Measurements from ENCODE around the gene UNC5A. TPM values are rescaled to one million over a fixed set of nuclear protein-coding genes. Genes with fewer than 3 reads are reported as not detected.
"Not testable (repeated sequence)": the region's sequence is repeated elsewhere in the genome, so short reads cannot be mapped to it uniquely, and the experiment has no call there.

The UNC5A gene
- total RNA-seq, 1 donor from 2014 or later, result 0.21 TPM

GRCh38 chr5:176869501-176870109, 59.2 kb downstream of the UNC5A start:
- intact Hi-C loops (cut with DNase I), result no loop called here
- Histone ChIP-seq H3K36me3 (no peaks in the 10 kb centered on the region), H3K4me1 (no peaks in the 10 kb centered on the region), H3K4me3 (no peak overlapping the region), H3K9me3 (no peaks in the 10 kb centered on the region), H3K27me3 (ENCODE audit: low read depth) (peaks cover 43% of the 10 kb centered on the region), H3K27ac (no peak overlapping the region)
- TF ChIP-seq CTCF (IDR thresholded peaks at IDR 0.05), result no peak
- DNase-seq (no peak), ATAC-seq (peak in 1 of 2 donors; percentile 15)

GRCh38 chr5:176870110-176870591, 59.8 kb downstream of the UNC5A start:
- intact Hi-C loops (cut with DNase I), result no loop called here
- DNase-seq, result no peak

GRCh38 chr5:176870644-176871043, 60.3 kb downstream of the UNC5A start:
- H3K36me3 ChIP-seq; intact Hi-C loops (cut with DNase I); ATAC-seq; DNase-seq; H3K27ac ChIP-seq; H3K4me1 ChIP-seq; H3K9me3 ChIP-seq; H3K4me3 ChIP-seq: not testable (repeated sequence)
- peaks cover 45% of the 10 kb centered on the region for H3K27me3 ChIP-seq (ENCODE audit: low read depth)

More at GRCh38 chr5:176870110-176870591, 59.8 kb downstream of the UNC5A start:
- Histone ChIP-seq H3K27ac (no peak overlapping the region), H3K4me1 (no peaks in the 10 kb centered on the region), H3K9me3 (no peaks in the 10 kb centered on the region), H3K27me3 (ENCODE audit: low read depth) (peaks cover 43% of the 10 kb centered on the region), H3K4me3 (no peak overlapping the region), H3K36me3 (no peaks in the 10 kb centered on the region)
- ATAC-seq, result peak; percentile 7 to 53
- TF ChIP-seq CTCF (IDR thresholded peaks at IDR 0.05), result peak; percentile 25

GRCh38 chr5:176872586-176872985, 62.2 kb downstream of the UNC5A start:
- H3K27ac ChIP-seq; ATAC-seq; H3K4me1 ChIP-seq; H3K36me3 ChIP-seq; DNase-seq; H3K4me3 ChIP-seq; intact Hi-C loops (cut with DNase I); H3K9me3 ChIP-seq: not testable (repeated sequence)
- peaks cover 45% of the 10 kb centered on the region for H3K27me3 ChIP-seq (ENCODE audit: low read depth)

- DNase-seq; H3K4me1 ChIP-seq; H3K27ac ChIP-seq; H3K9me3 ChIP-seq; H3K4me3 ChIP-seq; ATAC-seq; intact Hi-C loops (cut with DNase I); H3K36me3 ChIP-seq: not testable (repeated sequence)
- H3K27me3 ChIP-seq (ENCODE audit: low read depth), result peaks cover 46% of the 10 kb centered on the region
These were observed 62.7 kb downstream of the UNC5A start for GRCh38 chr5:176873011-176873410.

- Histone ChIP-seq H3K27me3 (ENCODE audit: low read depth) (peaks cover 42% of the 10 kb centered on the region), H3K36me3 (no peaks in the 10 kb centered on the region), H3K27ac (no peak overlapping the region), H3K4me1 (no peaks in the 10 kb centered on the region), H3K9me3 (no peaks in the 10 kb centered on the region), H3K4me3 (no peak overlapping the region)
- DNase-seq (no peak), ATAC-seq (no peak)
- no peak for TF ChIP-seq CTCF (IDR thresholded peaks at IDR 0.05)
- intact Hi-C loops (cut with DNase I), result no loop called here
These were observed 63.3 kb downstream of the UNC5A start for GRCh38 chr5:176873541-176874172.

- no peaks in the 10 kb centered on the region for H3K9me3 ChIP-seq
- no peak for ATAC-seq
- DNase-seq, result no peak
- H3K36me3 ChIP-seq, result no peaks in the 10 kb centered on the region
- TF ChIP-seq CTCF (IDR thresholded peaks at IDR 0.05), result no peak
- peaks cover 44% of the 10 kb centered on the region for H3K27me3 ChIP-seq (ENCODE audit: low read depth)
- H3K27ac ChIP-seq, result no peak overlapping the region
- intact Hi-C loops (cut with DNase I), result no loop called here
- H3K4me1 ChIP-seq, result no peaks in the 10 kb centered on the region
- no peak overlapping the region for H3K4me3 ChIP-seq
These were observed 63.9 kb downstream of the UNC5A start for GRCh38 chr5:176874198-176874780.

All from lower lobe of right lung (tissue), 2 donors.